ENCODE data around the gene CBLB. TPM values are rescaled to one million over a fixed set of nuclear protein-coding genes. Genes with fewer than 3 reads are reported as not detected.
"Not testable (repeated sequence)": the region's sequence is repeated elsewhere in the genome, so short reads cannot be mapped to it uniquely, and the experiment has no call there.

The CBLB gene
- total RNA-seq, 1 donor from 2014 or later: 29.7 TPM

GRCh38 chr3:105823149-105823867 lies 45.5 kb downstream of the CBLB start:
- intact Hi-C loops (cut with DNase I): no loop called here
- H3K4me1 ChIP-seq: peaks cover 26% of the 10 kb centered on the region
- no peak for DNase-seq
- TF ChIP-seq, protein P1, sequence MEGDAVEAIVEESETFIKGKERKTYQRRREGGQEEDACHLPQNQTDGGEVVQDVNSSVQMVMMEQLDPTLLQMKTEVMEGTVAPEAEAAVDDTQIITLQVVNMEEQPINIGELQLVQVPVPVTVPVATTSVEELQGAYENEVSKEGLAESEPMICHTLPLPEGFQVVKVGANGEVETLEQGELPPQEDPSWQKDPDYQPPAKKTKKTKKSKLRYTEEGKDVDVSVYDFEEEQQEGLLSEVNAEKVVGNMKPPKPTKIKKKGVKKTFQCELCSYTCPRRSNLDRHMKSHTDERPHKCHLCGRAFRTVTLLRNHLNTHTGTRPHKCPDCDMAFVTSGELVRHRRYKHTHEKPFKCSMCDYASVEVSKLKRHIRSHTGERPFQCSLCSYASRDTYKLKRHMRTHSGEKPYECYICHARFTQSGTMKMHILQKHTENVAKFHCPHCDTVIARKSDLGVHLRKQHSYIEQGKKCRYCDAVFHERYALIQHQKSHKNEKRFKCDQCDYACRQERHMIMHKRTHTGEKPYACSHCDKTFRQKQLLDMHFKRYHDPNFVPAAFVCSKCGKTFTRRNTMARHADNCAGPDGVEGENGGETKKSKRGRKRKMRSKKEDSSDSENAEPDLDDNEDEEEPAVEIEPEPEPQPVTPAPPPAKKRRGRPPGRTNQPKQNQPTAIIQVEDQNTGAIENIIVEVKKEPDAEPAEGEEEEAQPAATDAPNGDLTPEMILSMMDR (IDR thresholded peaks at IDR 0.05): no peak
- H3K4me3 ChIP-seq: no peak overlapping the region
- peak in 1 of 2 donors; percentile 54 for ATAC-seq
- peaks cover 4% of the 10 kb centered on the region for H3K36me3 ChIP-seq
- H3K9me3 ChIP-seq: no peaks in the 10 kb centered on the region
- H3K27ac ChIP-seq: peak overlapping the region; percentile 8
- no peaks in the 10 kb centered on the region for H3K27me3 ChIP-seq (ENCODE audit: low read depth)

- Histone ChIP-seq H3K27me3 (ENCODE audit: low read depth) (no peaks in the 10 kb centered on the region), H3K36me3 (peaks cover 4% of the 10 kb centered on the region), H3K27ac (peak overlapping the region; percentile 2), H3K4me3 (no peak overlapping the region), H3K4me1 (peaks cover 26% of the 10 kb centered on the region), H3K9me3 (no peaks in the 10 kb centered on the region)
- ATAC-seq (no peak), DNase-seq (no peak)
- TF ChIP-seq, protein P1 (IDR thresholded peaks at IDR 0.05): no peak
- intact Hi-C loops (cut with DNase I): no loop called here
Measured at GRCh38 chr3:105822171-105823123, 46.4 kb downstream of the CBLB start.

DNA sequence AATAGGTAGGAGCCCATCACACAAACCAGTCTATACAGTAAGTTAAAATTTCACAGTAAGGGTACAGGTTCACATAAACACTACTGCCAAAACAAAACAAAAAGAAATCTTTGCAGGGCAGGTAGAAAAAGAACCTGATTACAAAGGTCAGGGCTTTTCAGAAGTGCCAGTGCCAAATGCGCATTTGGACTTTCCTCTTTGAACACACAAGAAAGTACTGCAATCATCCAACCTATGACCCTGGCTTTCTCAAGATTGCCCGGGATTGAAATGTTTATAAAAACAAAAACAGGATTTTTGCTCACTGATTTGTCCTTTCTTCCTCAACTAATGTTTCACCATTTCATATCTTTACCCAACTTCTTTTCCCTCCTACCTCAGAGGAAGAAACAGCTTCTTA lies 47.4 kb downstream of the CBLB start:
- no peak for ATAC-seq
- H3K27me3 ChIP-seq (ENCODE audit: low read depth): no peaks in the 10 kb centered on the region
- TF ChIP-seq, protein P1 (IDR thresholded peaks at IDR 0.05): no peak
- intact Hi-C loops (cut with DNase I): no loop called here
- H3K27ac ChIP-seq: no peak overlapping the region
- peaks cover 4% of the 10 kb centered on the region for H3K36me3 ChIP-seq
- H3K4me3 ChIP-seq: no peak overlapping the region
- H3K4me1 ChIP-seq: peaks cover 26% of the 10 kb centered on the region
- H3K9me3 ChIP-seq: no peaks in the 10 kb centered on the region
- no peak for DNase-seq

GRCh38 chr3:105816833-105817232 lies 52.0 kb downstream of the CBLB start:
- intact Hi-C loops (cut with DNase I): no loop called here
- ATAC-seq: no peak
- Histone ChIP-seq H3K4me3 (no peak overlapping the region), H3K36me3 (peaks cover 4% of the 10 kb centered on the region), H3K9me3 (no peaks in the 10 kb centered on the region), H3K27me3 (ENCODE audit: low read depth) (no peaks in the 10 kb centered on the region), H3K27ac (no peak overlapping the region), H3K4me1 (peaks cover 21% of the 10 kb centered on the region)
- TF ChIP-seq, protein P1 (IDR thresholded peaks at IDR 0.05): no peak
- DNase-seq: no peak

DNA sequence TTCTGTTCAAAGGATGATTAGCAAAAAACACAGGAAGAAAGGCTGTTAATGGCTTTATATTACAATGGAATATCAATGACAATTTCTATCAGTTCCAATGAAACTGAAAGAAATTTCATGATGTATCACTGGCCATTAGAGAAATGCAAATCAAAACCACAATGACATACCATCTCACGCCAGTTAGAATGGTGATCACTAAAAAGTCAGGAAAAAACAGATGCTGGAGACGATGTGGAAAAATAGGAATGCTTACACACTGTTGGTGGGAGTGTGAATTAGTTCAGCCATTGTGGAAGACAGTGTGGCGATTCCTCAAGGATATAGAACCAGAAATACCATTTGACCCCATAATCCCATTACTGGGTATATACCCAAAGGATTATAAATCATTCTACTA lies 53.5 kb downstream of the CBLB start:
- peaks cover 17% of the 10 kb centered on the region for H3K4me1 ChIP-seq
- H3K9me3 ChIP-seq; intact Hi-C loops (cut with DNase I); H3K27me3 ChIP-seq (ENCODE audit: low read depth); ATAC-seq; H3K4me3 ChIP-seq; DNase-seq; H3K27ac ChIP-seq; H3K36me3 ChIP-seq: not testable (repeated sequence)

Data from lower lobe of right lung (tissue), 2 donors.